Upper lobe of right lung (tissue), 1 donor: ENCODE data around the gene UBE2Z. TPM values are rescaled to one million over a fixed set of nuclear protein-coding genes. Genes with fewer than 3 reads are reported as not detected.
A peak's percentile ranks its signal among the peaks of the same experiment; 100 is the strongest.

Experiments used
- ATAC-seq: fragments of 200-7000 bp; cut with Tn5 transposase; one replicate; pipeline ENCODE4 v1.9.1; 2020; ENCODE audit warnings: mild to moderate bottlenecking, moderate library complexity
- DNase-seq: peaks from one replicate; pipeline ENCODE4 v3.0.0-alpha.2; 2020
- H3K27ac ChIP-seq: fragments of 200-600 bp; one replicate; pipeline ENCODE4 v1.8.0; 2022
- H3K27me3 ChIP-seq: fragments of 200-600 bp; one replicate; pipeline ENCODE4 v1.8.0; 2022; ENCODE audit warnings: mild to moderate bottlenecking
- H3K36me3 ChIP-seq: fragments of 200-600 bp; one replicate; pipeline ENCODE4 v1.8.0; 2022
- H3K4me1 ChIP-seq: fragments of 200-600 bp; one replicate; pipeline ENCODE4 v1.8.0; 2022
- H3K4me3 ChIP-seq: fragments of 200-600 bp; one replicate; pipeline ENCODE4 v1.8.0; 2022; ENCODE audit warnings: mild to moderate bottlenecking
- H3K9me3 ChIP-seq: fragments of 200-600 bp; one replicate; pipeline ENCODE4 v1.8.0; 2022
- CTCF ChIP-seq: fragments of 200-600 bp; IDR thresholded peaks from one replicate; pipeline ENCODE4 v1.8.0; 2022; ENCODE audit warnings: antibody characterized with exemption
- intact Hi-C: fragments of 100-400 bp; cut with DNase I; formaldehyde crosslinking; loops from one replicate; pipeline ENCODE4 v1.11.0; 2022
- total RNA-seq: library from RNA; stranded (reverse); fragmentation: NEBNext Ultra II Directional; extraction: Animal tissue kit (Norgen Biotek cat#: 25700); gene quantifications from one replicate; pipeline ENCODE4 v1.2.1, GENCODE V29; 2021
- donor health status: DM: no; HTN: yes; CAD: no; lungs with severe emphysema.

Gene UBE2Z
- total RNA-seq, 1 donor from 2014 or later, result 61.3 TPM

DNA sequence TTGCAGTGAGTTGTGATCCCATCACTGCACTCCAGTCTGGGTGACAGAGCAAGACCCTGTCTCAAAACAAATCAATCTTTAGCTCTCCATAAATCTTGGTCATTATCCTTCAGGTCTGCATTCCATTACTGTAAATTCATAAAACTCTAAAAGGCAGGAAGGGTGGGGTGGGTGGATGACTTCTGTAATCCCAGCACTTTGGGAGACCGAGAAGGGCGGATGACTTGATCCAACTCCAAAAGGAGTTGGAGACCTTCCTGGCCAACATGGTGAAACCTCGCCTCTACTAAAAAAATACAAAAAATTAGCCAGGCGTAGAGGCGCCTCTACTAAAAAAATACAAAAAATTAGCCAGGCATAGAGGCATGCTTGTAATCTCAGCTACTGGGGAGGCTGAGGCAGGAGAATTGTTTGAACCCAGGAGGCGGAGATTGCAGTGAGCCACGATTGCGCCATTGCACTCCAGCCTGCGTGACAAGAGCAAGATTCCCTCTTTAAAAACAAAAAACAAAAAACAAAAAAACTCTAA, 2.2 kb upstream of the UBE2Z start:
- no peak for DNase-seq
- Histone ChIP-seq H3K4me3 (no peak overlapping the region), H3K36me3 (peaks cover 7% of the 10 kb centered on the region), H3K27me3 (no peaks in the 10 kb centered on the region), H3K9me3 (no peaks in the 10 kb centered on the region), H3K4me1 (peaks cover 16% of the 10 kb centered on the region), H3K27ac (no peak overlapping the region)
- no peak for ATAC-seq
- no peak for TF ChIP-seq CTCF
- intact Hi-C loops, result no loop called here

DNA sequence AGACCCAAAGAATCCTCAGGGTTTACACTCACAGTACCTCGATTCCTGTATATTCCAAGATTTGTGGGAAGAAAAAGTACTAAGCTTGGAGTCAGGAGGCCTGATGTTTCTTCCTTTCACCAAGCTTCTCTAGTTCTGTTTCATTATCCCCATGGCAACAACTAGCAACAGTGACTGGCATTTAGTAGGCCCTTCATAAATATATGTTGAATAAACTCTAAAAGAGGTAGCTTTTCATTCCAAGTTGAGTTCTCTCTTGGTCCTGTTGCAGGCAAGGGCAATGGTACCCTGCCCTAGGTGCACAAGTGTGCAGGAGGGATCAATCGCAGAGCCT, 527 bp upstream of the UBE2Z start:
- DNase-seq (no peak), ATAC-seq (no peak)
- H3K27me3 ChIP-seq, result no peaks in the 10 kb centered on the region
- peaks cover 21% of the 10 kb centered on the region for H3K36me3 ChIP-seq
- H3K4me1 ChIP-seq, result peaks cover 19% of the 10 kb centered on the region
- H3K4me3 ChIP-seq, result peak overlapping the region; percentile 70
- intact Hi-C loops, result no loop called here
- TF ChIP-seq CTCF, result no peak
- peak overlapping the region; percentile 89 for H3K27ac ChIP-seq
- H3K9me3 ChIP-seq, result no peaks in the 10 kb centered on the region

GRCh38 chr17:48908853-48909394, 717 bp downstream of the UBE2Z start:
- intact Hi-C loops, result no loop called here

GRCh38 chr17:48909783-48910182, 1.6 kb downstream of the UBE2Z start:
- no peak for ATAC-seq
- TF ChIP-seq CTCF, result no peak
- Histone ChIP-seq H3K27me3 (no peaks in the 10 kb centered on the region), H3K4me1 (peaks cover 20% of the 10 kb centered on the region), H3K36me3 (peaks cover 38% of the 10 kb centered on the region), H3K27ac (no peak overlapping the region), H3K9me3 (no peaks in the 10 kb centered on the region), H3K4me3 (peak overlapping the region; percentile 70)
- DNase-seq, result no peak
- intact Hi-C loops, result no loop called here

More at GRCh38 chr17:48908853-48909394, 717 bp downstream of the UBE2Z start:
- peak overlapping the region; percentile 70 for H3K4me3 ChIP-seq
- DNase-seq (peak; percentile 89), ATAC-seq (peak; percentile 56)
- H3K27ac ChIP-seq, result peak overlapping the region; percentile 89
- H3K27me3 ChIP-seq, result no peaks in the 10 kb centered on the region
- TF ChIP-seq CTCF, result no peak
- no peaks in the 10 kb centered on the region for H3K9me3 ChIP-seq
- H3K36me3 ChIP-seq, result peaks cover 32% of the 10 kb centered on the region
- peaks cover 19% of the 10 kb centered on the region for H3K4me1 ChIP-seq

- TF ChIP-seq CTCF, result no peak
- H3K9me3 ChIP-seq, result no peaks in the 10 kb centered on the region
- H3K4me3 ChIP-seq, result no peak overlapping the region
- ATAC-seq, result no peak
- no peak for DNase-seq
- peaks cover 38% of the 10 kb centered on the region for H3K36me3 ChIP-seq
- intact Hi-C loops, result no loop called here
- no peak overlapping the region for H3K27ac ChIP-seq
- peaks cover 26% of the 10 kb centered on the region for H3K4me1 ChIP-seq
- H3K27me3 ChIP-seq, result no peaks in the 10 kb centered on the region
These were observed 2.2 kb downstream of the UBE2Z start for GRCh38 chr17:48910370-48910769.

- intact Hi-C loops, result no loop called here
- H3K36me3 ChIP-seq, result peaks cover 55% of the 10 kb centered on the region
- no peak overlapping the region for H3K27ac ChIP-seq
- no peak for TF ChIP-seq CTCF
- no peaks in the 10 kb centered on the region for H3K27me3 ChIP-seq
- H3K9me3 ChIP-seq, result no peaks in the 10 kb centered on the region
- DNase-seq (no peak), ATAC-seq (no peak)
- H3K4me3 ChIP-seq, result no peak overlapping the region
- H3K4me1 ChIP-seq, result peaks cover 35% of the 10 kb centered on the region
These were observed 4.3 kb downstream of the UBE2Z start for GRCh38 chr17:48912476-48912875.
